Gastroesophageal sphincter (tissue), 4 donors: ENCODE data around the gene CDKAL1. TPM values are rescaled to one million over a fixed set of nuclear protein-coding genes. Genes with fewer than 3 reads are reported as not detected.
"Not testable (repeated sequence)": the region's sequence is repeated elsewhere in the genome, so short reads cannot be mapped to it uniquely, and the experiment has no call there.

Experiments
- ATAC-seq: fragments of 150-250 bp; one replicate; pipeline ENCODE4 v1.9.1; 2016; ENCODE audit warnings: mild to moderate bottlenecking, moderate library complexity
- H3K27ac ChIP-seq, 4 donors: fragments of 200-600 bp; sonication (generic) in 3 of 4; 1 replicate in 3 of 4; 2 replicates in 1 of 4; pipeline ENCODE4 v1.5.1; 2016 to 2019
- H3K27me3 ChIP-seq: fragments of 200-600 bp; sonication (generic); one replicate; pipeline ENCODE4 v1.5.1; 2019
- H3K36me3 ChIP-seq, 2 donors: fragments of 200-600 bp; sonication (generic); one replicate each; pipeline ENCODE4 v1.5.1; 2019; ENCODE audit warnings: control low read depth in 1 of 2
- H3K4me1 ChIP-seq, 3 donors: fragments of 200-600 bp; sonication (generic); 1 replicate in 2 of 3; 2 replicates in 1 of 3; pipeline ENCODE4 v1.5.1; 2016 to 2019; ENCODE audit warnings: control low read depth in 2 of 3
- H3K4me3 ChIP-seq, 2 donors: fragments of 200-600 bp; sonication (generic); one replicate each; pipeline ENCODE4 v1.5.1; 2019; ENCODE audit warnings: mild to moderate bottlenecking in 1 of 2, moderate library complexity in 1 of 2
- H3K9me3 ChIP-seq, 3 donors: fragments of 200-600 bp; sonication (generic); one replicate each; pipeline ENCODE4 v1.5.1; 2017 to 2019; ENCODE audit warnings: control low read depth in 2 of 3
- CTCF ChIP-seq, 4 experiments: fragments of 200-600 bp in 2 of 4; fragments of 450-650 bp in 2 of 4; sonication (generic) in 1 of 4; IDR thresholded peaks; one replicate each; pipeline ENCODE4 v1.5.1; 2017 to 2019; ENCODE audit warnings: antibody characterized with exemption in 4 of 4, mild to moderate bottlenecking in 2 of 4, moderate library complexity in 2 of 4
- EP300 ChIP-seq: sonication (generic); formaldehyde crosslinking; IDR thresholded peaks from one replicate; pipeline ENCODE4 v1.6.1; 2017; ENCODE audit warnings: antibody characterized with exemption, mild to moderate bottlenecking
- POLR2A ChIP-seq, 2 donors: fragments of 450-650 bp; IDR thresholded peaks; one replicate each; pipeline ENCODE4 v1.6.1; 2017; ENCODE audit warnings: antibody characterized with exemption in 2 of 2, mild to moderate bottlenecking in 2 of 2, moderate library complexity in 1 of 2
- POLR2AphosphoS5 ChIP-seq: sonication (generic); formaldehyde crosslinking; IDR thresholded peaks from one replicate; pipeline ENCODE4 v1.6.1; 2017; ENCODE audit warnings: antibody characterized with exemption
- WGBS, 2 donors: methylation state at CpG; one replicate each; pipeline ENCODE4 v1.1.5; 2018; ENCODE audit warnings: low coverage in 1 of 2; 5-methylcytosine and 5-hydroxymethylcytosine counted together
- total RNA-seq, 4 donors: library from RNA; depleted of rRNA; stranded (reverse); fragments of >200 nt; gene quantifications; one replicate each; pipeline ENCODE4 v1.1.0, GENCODE V29; 2016

The CDKAL1 gene
- total RNA-seq, 4 donors from 2014 or later: 10.9 to 17.9 (median 15.0) TPM

- Histone ChIP-seq H3K4me3 (no peak overlapping the region), H3K4me1 (peaks cover 0 to 29% (median 0%) of the 10 kb centered on the region in 3 donors), H3K36me3 (no peaks in the 10 kb centered on the region), H3K27ac (no peak overlapping the region), H3K9me3 (no peaks in the 10 kb centered on the region), H3K27me3 (no peaks in the 10 kb centered on the region)
- ATAC-seq: no peak
- WGBS, 2 donors: 59 to 67% methylated on average over 8 to 9 of the region's 9 CpGs
- no peak for TF ChIP-seq EP300
Measured at GRCh38 chr6:21188505-21189223, 654.4 kb downstream of the CDKAL1 start.

GRCh38 chr6:21189759-21190158 lies 655.5 kb downstream of the CDKAL1 start:
- H3K27ac ChIP-seq: no peak overlapping the region
- H3K4me1 ChIP-seq: peaks cover 0 to 29% (median 0%) of the 10 kb centered on the region in 3 donors
- no peak for ATAC-seq
- no peaks in the 10 kb centered on the region for H3K36me3 ChIP-seq
- H3K9me3 ChIP-seq: no peaks in the 10 kb centered on the region
- no peak for TF ChIP-seq POLR2AphosphoS5
- TF ChIP-seq EP300: no peak
- TF ChIP-seq CTCF (IDR thresholded peaks at IDR 0.05): no peak
- no peak overlapping the region for H3K4me3 ChIP-seq
- H3K27me3 ChIP-seq: no peaks in the 10 kb centered on the region
- WGBS, 2 donors: 37 to 59% methylated on average over 4 of the region's 4 CpGs

- 40 to 44% methylated on average over 2 of the region's 2 CpGs for WGBS, 2 donors
- no peak overlapping the region for H3K4me3 ChIP-seq
- TF ChIP-seq EP300 (no peak), POLR2AphosphoS5 (no peak), CTCF (IDR thresholded peaks at IDR 0.05) (no peak), POLR2A (IDR thresholded peaks at IDR 0.05) (no peak)
Measured at GRCh38 chr6:21190701-21191100, 656.4 kb downstream of the CDKAL1 start.

GRCh38 chr6:21193790-21194475 lies 659.7 kb downstream of the CDKAL1 start:
- no peak for TF ChIP-seq CTCF (IDR thresholded peaks at IDR 0.05)
- no peak for TF ChIP-seq POLR2AphosphoS5
- TF ChIP-seq EP300: no peak
- TF ChIP-seq POLR2A (IDR thresholded peaks at IDR 0.05): no peak
- peaks cover 0 to 31% (median 0%) of the 10 kb centered on the region in 3 donors for H3K4me1 ChIP-seq
- no peak for ATAC-seq
- no peaks in the 10 kb centered on the region for H3K27me3 ChIP-seq
- no peak overlapping the region for H3K4me3 ChIP-seq
- H3K36me3 ChIP-seq: no peaks in the 10 kb centered on the region
- no peak overlapping the region for H3K27ac ChIP-seq
- H3K9me3 ChIP-seq: no peaks in the 10 kb centered on the region
- 88 to 100% methylated on average over 1 to 2 of the region's 2 CpGs for WGBS, 2 donors

More at GRCh38 chr6:21190701-21191100, 656.4 kb downstream of the CDKAL1 start:
- peaks cover 0 to 31% (median 0%) of the 10 kb centered on the region in 3 donors for H3K4me1 ChIP-seq
- H3K36me3 ChIP-seq: no peaks in the 10 kb centered on the region
- H3K9me3 ChIP-seq: no peaks in the 10 kb centered on the region
- ATAC-seq: no peak
- no peak overlapping the region for H3K27ac ChIP-seq
- no peaks in the 10 kb centered on the region for H3K27me3 ChIP-seq

GRCh38 chr6:21195301-21195700 lies 661.0 kb downstream of the CDKAL1 start:
- not testable (repeated sequence) for H3K27ac ChIP-seq, H3K36me3 ChIP-seq, H3K27me3 ChIP-seq, H3K4me3 ChIP-seq, H3K9me3 ChIP-seq, ATAC-seq
- WGBS, 2 donors: 77 to 90% methylated on average over 2 to 7 of the region's 7 CpGs
- H3K4me1 ChIP-seq: peaks cover 0 to 27% (median 0%) of the 10 kb centered on the region in 3 donors
